NB4 (cell line): ENCODE measurements around the gene LACTB.

Experiments
- POLR2A ChIP-seq: IDR thresholded peaks from 2 replicates; pipeline ENCODE4 v1.6.1; 2011; ENCODE audit warnings: mild to moderate bottlenecking; ENCODE audit not compliant: insufficient read length; ENCODE audit errors: extremely low read depth
- TF ChIP-seq, protein P1 (sequence below): IDR thresholded peaks from one replicate; pipeline ENCODE4 v1.5.1; 2012; ENCODE audit warnings: low read depth, low read length
- TF ChIP-seq, protein P2 (sequence below): IDR thresholded peaks from 2 replicates; pipeline ENCODE4 v1.6.1; 2011; ENCODE audit warnings: low read depth, low read length

DNA sequence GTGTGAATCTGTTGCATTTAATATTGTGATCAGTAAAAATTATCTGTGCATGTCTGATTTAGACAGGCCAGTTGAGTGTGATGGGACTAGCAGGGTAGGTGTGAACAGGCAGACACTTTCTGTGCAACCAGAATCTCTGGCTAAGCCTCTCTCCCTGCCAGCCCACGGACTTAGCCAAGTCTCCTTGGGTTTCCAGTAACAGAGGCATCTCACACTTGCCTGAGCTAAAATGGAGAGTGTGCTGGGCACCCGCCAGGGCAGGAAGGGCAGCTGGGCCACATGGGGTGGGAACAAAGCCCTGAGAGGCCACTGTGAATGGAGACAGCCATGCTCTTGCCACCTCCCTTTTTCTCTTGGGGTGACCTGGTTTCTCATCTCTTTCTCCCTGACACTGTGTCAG is 48.1 kb downstream of the LACTB start:
- TF ChIP-seq, protein P1, sequence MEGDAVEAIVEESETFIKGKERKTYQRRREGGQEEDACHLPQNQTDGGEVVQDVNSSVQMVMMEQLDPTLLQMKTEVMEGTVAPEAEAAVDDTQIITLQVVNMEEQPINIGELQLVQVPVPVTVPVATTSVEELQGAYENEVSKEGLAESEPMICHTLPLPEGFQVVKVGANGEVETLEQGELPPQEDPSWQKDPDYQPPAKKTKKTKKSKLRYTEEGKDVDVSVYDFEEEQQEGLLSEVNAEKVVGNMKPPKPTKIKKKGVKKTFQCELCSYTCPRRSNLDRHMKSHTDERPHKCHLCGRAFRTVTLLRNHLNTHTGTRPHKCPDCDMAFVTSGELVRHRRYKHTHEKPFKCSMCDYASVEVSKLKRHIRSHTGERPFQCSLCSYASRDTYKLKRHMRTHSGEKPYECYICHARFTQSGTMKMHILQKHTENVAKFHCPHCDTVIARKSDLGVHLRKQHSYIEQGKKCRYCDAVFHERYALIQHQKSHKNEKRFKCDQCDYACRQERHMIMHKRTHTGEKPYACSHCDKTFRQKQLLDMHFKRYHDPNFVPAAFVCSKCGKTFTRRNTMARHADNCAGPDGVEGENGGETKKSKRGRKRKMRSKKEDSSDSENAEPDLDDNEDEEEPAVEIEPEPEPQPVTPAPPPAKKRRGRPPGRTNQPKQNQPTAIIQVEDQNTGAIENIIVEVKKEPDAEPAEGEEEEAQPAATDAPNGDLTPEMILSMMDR, result no peak
- no peak for TF ChIP-seq POLR2A
- TF ChIP-seq, protein P2, sequence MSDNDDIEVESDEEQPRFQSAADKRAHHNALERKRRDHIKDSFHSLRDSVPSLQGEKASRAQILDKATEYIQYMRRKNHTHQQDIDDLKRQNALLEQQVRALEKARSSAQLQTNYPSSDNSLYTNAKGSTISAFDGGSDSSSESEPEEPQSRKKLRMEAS, result no peak
